Spinal cord (tissue), 10 donors: ENCODE measurements around the gene RNF141. TPM values are rescaled to one million over a fixed set of nuclear protein-coding genes. Genes with fewer than 3 reads are reported as not detected.

Source experiments
- DNase-seq, 6 donors: peaks; one replicate each; pipeline versions ENCODE4 v3.0.0 to v3.0.0-alpha.2; 2013 to 2015; ENCODE audit warnings: low spot score in 6 of 6, low read depth in 4 of 6
- H3K27ac ChIP-seq: one replicate; pipeline ENCODE4 v1.5.1; 2013; ENCODE audit warnings: low read depth, low read length, control low read depth
- H3K27me3 ChIP-seq: one replicate; pipeline ENCODE4 v1.6.1; 2013; ENCODE audit warnings: low read length; ENCODE audit not compliant: control insufficient read depth, insufficient read depth
- H3K36me3 ChIP-seq: one replicate; pipeline ENCODE4 v1.6.1; 2013; ENCODE audit warnings: low read length; ENCODE audit not compliant: control insufficient read depth, insufficient read depth
- H3K4me1 ChIP-seq: one replicate; pipeline ENCODE4 v1.6.1; 2013; ENCODE audit warnings: low read length; ENCODE audit not compliant: control insufficient read depth, insufficient read depth
- H3K4me3 ChIP-seq: one replicate; pipeline ENCODE4 v1.5.1; 2013; ENCODE audit warnings: low read depth, low read length, control low read depth
- H3K9me3 ChIP-seq: one replicate; pipeline ENCODE4 v1.6.1; 2013; ENCODE audit warnings: low read length; ENCODE audit not compliant: control insufficient read depth, insufficient read depth
- WGBS: methylation state at CpG from one replicate; pipeline ENCODE4 v1.1.5; 2013; ENCODE audit warnings: missing lambda C conversion rate; ENCODE audit not compliant: insufficient coverage; 5-methylcytosine and 5-hydroxymethylcytosine counted together
- polyA plus RNA-seq, 2 donors: library from polyadenylated mRNA; unstranded; fragments of 120-200 nt; gene quantifications; one replicate each; pipeline ENCODE4 v1.2.1, GENCODE V29; 2013; ENCODE audit not compliant: insufficient read length in 2 of 2
- total RNA-seq, 2 donors: library from RNA; depleted of rRNA in 1 of 2; stranded (reverse); fragments of 120-200 nt in 1 of 2; fragments of >200 nt in 1 of 2; gene quantifications; one replicate each; pipeline versions ENCODE4 v1.2.3 to v1.2.4, GENCODE V29; 2013 to 2014
- donor health status: healthy.

RNF141 gene
- total and polyA plus RNA-seq, 4 donors = 51.6 to 91.2 (median 68.0) TPM

DNA sequence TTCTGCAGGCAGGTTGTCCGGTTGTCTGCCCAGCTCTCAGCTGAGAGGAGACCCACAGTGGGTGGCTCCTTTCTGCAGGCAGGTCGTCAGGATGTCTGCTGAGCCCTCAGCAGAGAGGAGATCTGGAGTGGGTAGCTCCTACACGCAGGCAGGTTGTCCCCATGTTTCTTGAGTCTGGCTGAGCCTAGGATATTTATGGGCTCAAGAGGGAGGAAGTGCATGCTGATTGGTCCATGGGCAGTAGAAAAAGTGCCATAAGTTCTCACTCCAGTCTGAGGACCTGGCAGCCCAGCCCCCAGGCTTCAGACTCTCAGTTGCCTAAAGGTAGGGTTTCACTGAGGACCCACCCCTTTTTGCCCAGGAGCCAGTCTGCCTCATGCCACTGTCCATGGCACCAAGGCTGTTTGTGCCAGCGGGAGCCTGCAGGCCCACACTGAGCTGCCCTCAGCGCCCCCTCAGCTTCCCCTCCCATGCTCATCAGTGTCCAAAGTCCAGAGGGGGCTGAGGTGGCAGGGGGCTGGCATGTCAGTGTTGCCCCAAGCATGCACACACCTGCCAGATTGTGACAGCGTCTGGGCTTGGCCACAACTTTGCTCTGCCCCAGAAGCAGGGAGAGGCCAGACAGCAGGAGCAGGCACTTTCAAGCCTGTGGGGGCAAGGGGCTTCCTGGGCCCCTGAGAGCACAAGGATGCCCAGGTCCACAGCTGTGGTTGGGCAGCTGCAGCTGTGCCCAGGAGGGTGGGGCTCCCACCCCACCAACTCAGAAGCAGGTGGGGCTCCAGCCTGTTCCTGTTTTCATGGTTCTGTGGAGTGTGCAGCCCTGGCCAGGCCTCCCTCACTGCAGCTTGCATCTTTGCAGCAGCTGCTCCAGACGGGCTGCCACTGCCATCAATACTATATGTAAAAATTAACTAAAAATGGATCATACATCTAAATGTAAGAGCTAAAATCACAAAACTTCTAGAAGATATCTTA lies 3.8 kb upstream of the RNF141 start:
- no peak overlapping the region for H3K27ac ChIP-seq
- H3K4me3 ChIP-seq = no peak overlapping the region
- WGBS = 82% methylated on average over 6 of the region's 7 CpGs

DNA sequence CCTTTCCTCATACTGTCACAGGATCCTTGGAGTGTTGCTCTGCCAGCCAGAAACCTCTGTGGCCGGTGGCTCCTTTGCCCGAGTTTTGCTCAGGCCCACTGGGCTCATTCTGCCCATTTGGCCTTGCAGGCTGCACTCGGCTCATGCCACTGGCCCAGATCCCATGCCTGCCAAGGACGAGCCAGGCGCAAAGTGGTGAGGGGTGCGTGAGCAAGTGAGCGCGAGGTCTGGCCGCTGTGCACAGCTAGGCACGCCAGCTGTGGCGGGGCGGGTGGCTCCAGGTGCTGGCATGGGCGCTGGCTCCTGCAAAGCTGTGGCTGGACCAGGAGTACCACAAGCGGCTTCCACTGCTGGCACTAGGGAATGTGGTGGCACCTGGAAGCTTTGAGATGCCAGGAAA lies 2.8 kb upstream of the RNF141 start:
- no peaks in the 10 kb centered on the region for H3K9me3 ChIP-seq
- peaks cover 5% of the 10 kb centered on the region for H3K4me1 ChIP-seq

More for the DNA sequence above, 3.8 kb upstream of the RNF141 start:
- Histone ChIP-seq H3K9me3 (no peaks in the 10 kb centered on the region), H3K4me1 (peaks cover 5% of the 10 kb centered on the region), H3K27me3 (no peaks in the 10 kb centered on the region), H3K36me3 (peaks cover 3% of the 10 kb centered on the region)
- no peak for DNase-seq

DNA sequence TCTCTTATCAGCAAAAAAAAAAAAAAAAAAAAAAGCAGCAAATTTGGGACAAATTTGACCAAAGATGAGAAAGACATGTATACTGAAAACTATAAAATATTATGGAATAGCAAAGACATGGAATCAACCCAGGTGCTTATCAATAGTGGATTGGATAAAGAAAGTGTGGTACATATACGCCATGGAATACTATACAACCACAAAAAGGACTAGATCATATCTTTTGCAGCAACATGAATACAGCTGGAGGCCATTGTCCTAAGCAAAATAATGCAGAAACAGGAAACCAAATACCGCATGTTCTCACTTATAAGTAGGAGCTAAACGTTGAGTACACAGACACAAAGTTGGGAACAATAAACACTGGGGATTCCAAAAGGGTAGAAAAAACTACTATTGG lies 1.8 kb upstream of the RNF141 start:
- no peak overlapping the region for H3K4me3 ChIP-seq
- H3K4me1 ChIP-seq = peaks cover 5% of the 10 kb centered on the region
- DNase-seq = no peak
- H3K9me3 ChIP-seq = no peaks in the 10 kb centered on the region
- WGBS = 100% methylated on average over 2 of the region's 3 CpGs
- no peaks in the 10 kb centered on the region for H3K27me3 ChIP-seq
- peaks cover 3% of the 10 kb centered on the region for H3K36me3 ChIP-seq
- H3K27ac ChIP-seq = no peak overlapping the region

More for the DNA sequence above, 2.8 kb upstream of the RNF141 start:
- Histone ChIP-seq H3K27ac (no peak overlapping the region), H3K4me3 (no peak overlapping the region), H3K27me3 (no peaks in the 10 kb centered on the region), H3K36me3 (peaks cover 3% of the 10 kb centered on the region)
- 98% methylated on average over 13 of the region's 14 CpGs for WGBS
- DNase-seq = no peak

DNA sequence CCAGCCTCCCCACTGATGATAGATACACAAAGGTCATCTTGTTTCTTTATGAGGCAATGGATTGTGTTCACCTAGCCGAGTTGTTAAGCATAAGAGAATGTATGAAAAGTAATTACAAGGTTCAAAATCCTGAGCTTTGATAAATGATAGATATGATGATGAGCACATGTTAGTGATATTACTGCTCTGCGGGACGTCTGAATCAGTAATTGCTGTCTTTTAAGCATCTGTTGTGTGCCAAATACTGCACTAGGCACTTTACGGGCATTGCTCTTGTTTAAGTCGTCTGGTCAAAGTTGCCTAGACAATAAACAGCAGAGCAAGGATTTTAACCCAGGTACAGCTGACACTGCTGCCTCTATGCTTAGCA lies 559 bp upstream of the RNF141 start:
- H3K36me3 ChIP-seq = peaks cover 3% of the 10 kb centered on the region
- no peaks in the 10 kb centered on the region for H3K9me3 ChIP-seq
- peak overlapping the region; percentile 61 for H3K27ac ChIP-seq
- H3K27me3 ChIP-seq = no peaks in the 10 kb centered on the region
- H3K4me1 ChIP-seq = peaks cover 5% of the 10 kb centered on the region
- 42% methylated on average over 5 of the region's 5 CpGs for WGBS
- peak overlapping the region; percentile 92 for H3K4me3 ChIP-seq
- DNase-seq = peak in 3 of 6 donors; percentile 4 to 59 (median 6)

DNA sequence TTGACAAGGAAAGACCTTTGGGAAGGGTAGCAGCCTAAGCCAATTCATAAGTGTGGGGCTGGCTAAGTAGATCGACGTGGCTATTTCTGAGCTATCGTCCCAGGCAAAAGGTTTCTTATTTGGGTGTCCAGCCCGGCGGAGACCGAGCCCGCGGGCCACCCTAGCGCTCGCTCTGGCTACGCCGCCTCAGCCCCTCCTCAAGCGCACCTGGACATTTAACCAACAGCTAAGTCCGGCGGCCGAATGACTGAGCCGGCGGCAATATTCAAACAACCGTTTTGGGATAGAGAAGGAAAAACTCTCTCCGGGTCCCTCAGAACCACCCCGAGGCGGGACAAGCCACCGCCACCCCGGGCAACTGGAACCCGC lies 457 bp downstream of the RNF141 start:
- WGBS = 0% methylated on average over 19 of the region's 25 CpGs
- peaks cover 5% of the 10 kb centered on the region for H3K4me1 ChIP-seq
- no peaks in the 10 kb centered on the region for H3K27me3 ChIP-seq
- DNase-seq = peak in 5 of 6 donors; percentile 5 to 76 (median 17)
- no peaks in the 10 kb centered on the region for H3K9me3 ChIP-seq
- peaks cover 3% of the 10 kb centered on the region for H3K36me3 ChIP-seq
- peak overlapping the region; percentile 78 for H3K27ac ChIP-seq
- peak overlapping the region; percentile 92 for H3K4me3 ChIP-seq

DNA sequence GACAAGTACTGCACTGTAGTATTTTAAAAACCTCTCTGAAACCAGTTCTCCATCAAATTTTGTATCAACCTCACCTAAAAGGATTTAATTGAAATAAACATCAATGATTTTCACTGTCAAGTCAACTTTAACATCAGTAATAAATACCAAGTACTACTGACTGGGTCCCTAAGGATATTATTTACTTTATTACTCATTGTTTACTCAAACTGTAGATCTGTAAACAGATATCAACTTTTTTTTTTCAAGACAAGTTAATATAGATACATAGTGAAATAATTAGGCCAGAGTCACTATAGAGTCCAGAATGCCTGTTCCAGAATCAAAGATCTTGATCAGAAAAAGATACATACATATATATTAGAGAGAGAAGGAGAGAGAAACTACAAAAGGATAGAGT lies 1.6 kb downstream of the RNF141 start:
- peaks cover 5% of the 10 kb centered on the region for H3K4me1 ChIP-seq
- H3K27me3 ChIP-seq = no peaks in the 10 kb centered on the region
- no peak overlapping the region for H3K27ac ChIP-seq
- DNase-seq = no peak
- no peaks in the 10 kb centered on the region for H3K36me3 ChIP-seq
- no peaks in the 10 kb centered on the region for H3K9me3 ChIP-seq
- H3K4me3 ChIP-seq = no peak overlapping the region

DNA sequence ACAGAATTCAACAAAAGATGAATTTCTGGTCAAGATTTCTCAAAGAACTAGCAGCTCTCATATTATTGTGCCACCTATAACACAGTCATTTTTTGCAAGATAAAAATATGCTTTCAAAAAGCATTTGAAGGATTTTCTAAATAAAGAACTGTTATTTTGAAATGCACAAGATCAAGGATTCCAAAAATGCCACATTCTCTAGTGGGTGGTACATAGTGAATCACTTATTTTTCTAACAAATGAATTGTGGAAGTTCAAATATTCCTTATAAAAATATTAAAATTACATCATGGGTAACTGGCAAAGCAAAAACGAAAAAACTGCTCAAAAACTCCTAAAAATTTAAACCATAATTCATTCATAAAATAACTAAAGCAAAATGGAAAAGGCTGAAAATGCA lies 2.1 kb downstream of the RNF141 start:
- no peaks in the 10 kb centered on the region for H3K9me3 ChIP-seq
- no peaks in the 10 kb centered on the region for H3K36me3 ChIP-seq
- WGBS = no CpG with 5 or more reads among the region's 1 CpG
- no peak overlapping the region for H3K27ac ChIP-seq
- no peaks in the 10 kb centered on the region for H3K27me3 ChIP-seq
- no peak overlapping the region for H3K4me3 ChIP-seq
- peaks cover 5% of the 10 kb centered on the region for H3K4me1 ChIP-seq
- DNase-seq = no peak

DNA sequence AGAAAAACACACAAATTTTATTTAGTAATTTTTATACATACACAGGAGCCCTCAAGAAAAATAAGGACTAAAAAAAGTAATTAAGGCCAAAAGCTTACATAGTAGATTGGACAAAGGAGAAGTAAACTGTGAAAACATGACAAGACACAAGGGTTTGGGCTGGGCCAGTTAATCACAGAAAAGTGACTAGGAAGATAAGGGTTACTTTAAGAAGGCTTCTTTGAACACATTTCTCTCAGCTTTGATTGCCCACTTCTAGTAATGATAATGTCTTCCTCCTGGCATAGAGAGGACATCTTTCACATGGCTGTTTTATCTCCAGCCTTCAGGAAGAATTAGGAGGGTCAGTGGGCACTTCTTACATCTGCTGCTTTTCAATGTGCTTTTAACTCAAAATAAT lies 3.4 kb downstream of the RNF141 start:
- Histone ChIP-seq H3K9me3 (no peaks in the 10 kb centered on the region), H3K27me3 (no peaks in the 10 kb centered on the region), H3K4me3 (no peak overlapping the region), H3K27ac (no peak overlapping the region), H3K4me1 (peaks cover 5% of the 10 kb centered on the region), H3K36me3 (no peaks in the 10 kb centered on the region)
- DNase-seq = no peak

DNA sequence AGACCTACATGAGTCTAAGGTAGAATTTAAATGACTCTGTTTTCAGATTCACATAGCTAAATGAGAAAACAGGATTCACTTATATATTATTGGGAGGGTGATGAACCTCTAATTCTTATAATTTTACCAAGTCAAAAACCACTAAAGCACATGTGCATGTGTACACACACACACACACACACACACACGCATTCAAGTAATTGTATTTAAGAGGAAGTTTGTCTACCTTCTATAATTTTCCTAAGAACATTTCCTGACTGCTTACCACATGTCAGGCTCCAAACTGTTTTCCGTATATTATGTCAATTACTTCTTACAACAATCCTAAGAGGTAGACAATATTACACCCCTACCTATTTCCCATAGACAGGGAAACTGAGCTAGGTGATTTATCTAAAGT lies 6.7 kb downstream of the RNF141 start:
- no peak for DNase-seq
- H3K27ac ChIP-seq = no peak overlapping the region

DNA sequence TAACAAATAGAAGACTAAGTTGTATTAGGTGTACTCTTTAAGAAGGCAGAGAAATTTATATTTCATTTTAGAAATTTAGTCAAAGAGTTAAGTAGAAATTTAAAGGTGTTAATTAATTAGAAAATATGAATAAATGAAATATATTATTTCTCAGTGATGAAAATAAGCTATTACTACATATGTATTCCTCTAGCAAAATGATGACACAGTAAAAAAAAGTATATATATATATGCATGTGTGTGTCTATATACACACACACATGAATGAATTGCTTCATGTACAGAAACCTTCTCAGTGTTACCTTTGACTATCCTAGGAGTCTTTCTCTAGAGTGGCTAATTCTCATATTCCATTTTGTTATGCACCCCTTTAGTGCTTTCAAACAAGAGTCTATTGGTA lies 7.7 kb downstream of the RNF141 start:
- H3K4me3 ChIP-seq = no peak overlapping the region
- DNase-seq = no peak
- no peaks in the 10 kb centered on the region for H3K27me3 ChIP-seq
- H3K27ac ChIP-seq = no peak overlapping the region
- no peaks in the 10 kb centered on the region for H3K36me3 ChIP-seq
- no peaks in the 10 kb centered on the region for H3K4me1 ChIP-seq
- H3K9me3 ChIP-seq = no peaks in the 10 kb centered on the region

More for the DNA sequence above, 6.7 kb downstream of the RNF141 start:
- H3K36me3 ChIP-seq = no peaks in the 10 kb centered on the region
- no peak overlapping the region for H3K4me3 ChIP-seq
- H3K9me3 ChIP-seq = no peaks in the 10 kb centered on the region
- H3K27me3 ChIP-seq = no peaks in the 10 kb centered on the region
- H3K4me1 ChIP-seq = no peaks in the 10 kb centered on the region
- no CpG with 5 or more reads among the region's 2 CpGs for WGBS
